ENCODE results near the gene PHF2.

PHF2 gene

DNA sequence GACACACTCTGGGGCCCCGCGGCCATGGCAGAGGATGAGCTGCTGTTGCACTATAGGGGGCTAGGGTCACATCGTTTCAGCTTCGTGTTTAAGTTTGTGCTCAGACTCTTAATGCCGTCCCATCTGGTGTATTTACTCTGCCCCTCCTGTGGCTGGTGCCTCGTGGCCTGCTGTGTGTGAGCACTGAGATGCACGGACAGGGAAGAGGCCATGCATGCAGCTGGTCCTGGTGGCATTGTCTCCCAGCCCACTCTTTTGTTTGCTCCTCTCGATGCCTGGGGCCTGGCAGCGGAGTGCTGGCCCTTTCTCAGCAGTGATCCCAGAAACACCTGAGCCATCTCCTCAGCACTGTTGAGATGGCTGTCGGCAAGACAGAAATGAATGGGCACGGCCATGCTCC lies 30.0 kb upstream of the PHF2 start:
- intact Hi-C loops (cut with DNase I; ENCODE audit: low total_unique reads), result no loop called here
- Histone ChIP-seq H3K4me1 (peaks cover 0 to 13% (median 7%) of the 10 kb centered on the region in 4 donors), H3K27ac (no peak overlapping the region), H3K36me3 (peaks cover 29 to 62% (median 48%) of the 10 kb centered on the region in 3 donors), H3K27me3 (no peaks in the 10 kb centered on the region), H3K9me3 (no peaks in the 10 kb centered on the region), H3K4me3 (no peak overlapping the region)
- no peak for DNase-seq
- TF ChIP-seq, protein P1, sequence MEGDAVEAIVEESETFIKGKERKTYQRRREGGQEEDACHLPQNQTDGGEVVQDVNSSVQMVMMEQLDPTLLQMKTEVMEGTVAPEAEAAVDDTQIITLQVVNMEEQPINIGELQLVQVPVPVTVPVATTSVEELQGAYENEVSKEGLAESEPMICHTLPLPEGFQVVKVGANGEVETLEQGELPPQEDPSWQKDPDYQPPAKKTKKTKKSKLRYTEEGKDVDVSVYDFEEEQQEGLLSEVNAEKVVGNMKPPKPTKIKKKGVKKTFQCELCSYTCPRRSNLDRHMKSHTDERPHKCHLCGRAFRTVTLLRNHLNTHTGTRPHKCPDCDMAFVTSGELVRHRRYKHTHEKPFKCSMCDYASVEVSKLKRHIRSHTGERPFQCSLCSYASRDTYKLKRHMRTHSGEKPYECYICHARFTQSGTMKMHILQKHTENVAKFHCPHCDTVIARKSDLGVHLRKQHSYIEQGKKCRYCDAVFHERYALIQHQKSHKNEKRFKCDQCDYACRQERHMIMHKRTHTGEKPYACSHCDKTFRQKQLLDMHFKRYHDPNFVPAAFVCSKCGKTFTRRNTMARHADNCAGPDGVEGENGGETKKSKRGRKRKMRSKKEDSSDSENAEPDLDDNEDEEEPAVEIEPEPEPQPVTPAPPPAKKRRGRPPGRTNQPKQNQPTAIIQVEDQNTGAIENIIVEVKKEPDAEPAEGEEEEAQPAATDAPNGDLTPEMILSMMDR (IDR thresholded peaks at IDR 0.05), result no peak

DNA sequence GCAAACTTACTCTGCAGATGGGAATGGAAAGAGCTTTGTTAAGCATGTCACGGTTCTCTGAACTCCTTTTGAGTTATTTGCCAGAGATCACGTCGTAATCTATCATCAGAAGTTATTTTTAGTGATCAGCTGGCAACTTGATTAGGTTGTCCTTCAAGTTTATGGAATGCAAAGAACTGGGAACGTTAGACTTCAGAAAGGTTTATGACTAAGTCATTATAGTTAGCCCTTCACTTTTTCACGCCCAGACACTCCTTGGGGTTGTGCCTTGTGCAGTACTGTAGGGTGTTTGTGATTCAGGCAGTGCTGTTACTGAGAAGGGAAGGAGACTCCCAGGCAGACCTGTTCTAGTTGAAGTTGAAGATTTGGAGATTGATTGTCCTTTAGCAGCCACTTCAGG lies 26.8 kb upstream of the PHF2 start:
- DNase-seq, result no peak
- Histone ChIP-seq H3K4me1 (no peaks in the 10 kb centered on the region), H3K9me3 (no peaks in the 10 kb centered on the region), H3K36me3 (peaks cover 29 to 71% (median 59%) of the 10 kb centered on the region in 3 donors), H3K27ac (no peak overlapping the region), H3K4me3 (no peak overlapping the region), H3K27me3 (no peaks in the 10 kb centered on the region)
- TF ChIP-seq, protein P1 (IDR thresholded peaks at IDR 0.05), result no peak
- intact Hi-C loops (cut with DNase I; ENCODE audit: low total_unique reads), result no loop called here

DNA sequence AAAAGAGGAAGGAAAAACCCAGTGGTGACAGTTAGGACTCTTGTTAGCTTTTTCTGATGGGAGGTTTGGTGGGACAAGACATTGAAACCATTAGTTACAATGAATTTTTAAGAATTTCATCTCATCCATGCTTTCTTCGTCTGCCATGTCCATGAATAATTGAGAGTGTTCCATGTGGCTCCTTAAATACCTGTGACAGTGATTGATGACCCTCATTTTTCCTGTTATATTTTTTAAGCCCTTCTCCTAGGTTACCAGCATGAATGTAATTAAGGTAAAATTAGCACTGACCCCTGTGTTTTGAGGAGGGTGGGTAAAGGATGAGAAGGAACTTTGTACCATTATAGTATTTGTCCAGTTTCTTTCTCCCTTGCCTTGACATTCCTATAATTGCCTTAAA lies 23.5 kb upstream of the PHF2 start:
- H3K27ac ChIP-seq, result no peak overlapping the region
- H3K36me3 ChIP-seq, result peaks cover 31 to 72% (median 63%) of the 10 kb centered on the region in 3 donors
- intact Hi-C loops (cut with DNase I; ENCODE audit: low total_unique reads), result no loop called here

DNA sequence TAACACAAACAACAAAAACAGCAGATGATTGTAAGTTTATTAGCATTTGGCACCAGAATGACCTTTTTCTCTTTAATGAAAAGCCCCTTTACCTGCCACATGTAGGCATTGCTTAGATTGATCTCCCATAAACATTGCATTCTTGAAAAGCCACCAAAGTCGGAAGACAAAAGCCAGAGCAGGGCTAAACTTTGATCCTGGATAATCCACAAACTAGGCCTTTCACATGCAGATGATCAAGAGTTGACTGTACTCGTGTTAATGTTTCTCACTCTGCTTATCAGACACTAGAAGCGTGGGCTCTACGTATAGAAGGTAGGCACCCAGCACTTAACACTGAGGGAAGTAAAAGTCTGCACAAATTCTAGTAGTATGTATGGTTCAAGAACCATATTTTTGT lies 21.0 kb upstream of the PHF2 start:
- H3K4me1 ChIP-seq, result no peaks in the 10 kb centered on the region
- H3K9me3 ChIP-seq, result no peaks in the 10 kb centered on the region
- no peaks in the 10 kb centered on the region for H3K27me3 ChIP-seq
- no peak overlapping the region for H3K27ac ChIP-seq
- intact Hi-C loops (cut with DNase I; ENCODE audit: low total_unique reads), result no loop called here
- H3K36me3 ChIP-seq, result peaks cover 50 to 86% (median 73%) of the 10 kb centered on the region in 3 donors
- TF ChIP-seq, protein P1 (IDR thresholded peaks at IDR 0.05), result no peak
- DNase-seq, result no peak
- no peak overlapping the region for H3K4me3 ChIP-seq

More for the DNA sequence above, 23.5 kb upstream of the PHF2 start:
- TF ChIP-seq, protein P1 (IDR thresholded peaks at IDR 0.05), result no peak
- no peaks in the 10 kb centered on the region for H3K4me1 ChIP-seq
- no peaks in the 10 kb centered on the region for H3K27me3 ChIP-seq
- no peaks in the 10 kb centered on the region for H3K9me3 ChIP-seq
- no peak overlapping the region for H3K4me3 ChIP-seq
- DNase-seq, result no peak

DNA sequence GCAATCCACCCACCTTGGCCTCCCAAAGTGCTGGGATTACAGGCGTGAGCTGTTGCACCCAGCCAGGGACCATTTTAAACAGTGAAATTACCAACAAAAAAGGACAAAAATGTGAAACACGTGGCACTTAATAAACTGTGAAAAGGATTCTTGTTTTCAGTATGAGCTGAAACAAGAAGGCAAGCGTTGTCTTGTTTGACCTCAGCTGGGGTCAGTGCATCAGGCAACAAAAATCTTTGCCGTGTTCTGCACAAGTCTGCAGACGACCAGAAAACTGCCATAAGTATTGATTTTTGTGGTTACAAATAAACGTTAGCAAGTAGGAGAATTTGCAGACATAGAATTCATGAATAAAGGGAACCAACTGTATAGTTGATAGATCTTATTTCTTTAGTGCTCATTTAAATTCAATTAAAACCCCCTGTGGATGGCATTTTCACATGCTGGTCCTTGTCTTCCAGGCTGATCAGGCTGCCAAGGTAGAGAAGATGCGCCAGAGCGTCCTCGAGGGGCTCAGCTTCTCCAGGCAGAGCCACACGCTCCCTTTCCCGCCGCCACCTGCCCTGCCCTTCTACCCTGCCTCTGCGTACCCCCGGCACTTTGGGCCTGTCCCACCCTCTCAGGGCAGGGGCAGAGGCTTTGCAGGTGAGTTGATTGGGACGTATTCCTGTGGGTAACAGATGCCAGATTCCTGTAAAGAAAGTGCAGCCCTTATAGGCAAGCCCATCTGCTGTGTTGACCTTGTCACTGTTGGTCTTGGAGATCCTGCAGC lies 18.8 kb upstream of the PHF2 start:
- Histone ChIP-seq H3K4me1 (no peaks in the 10 kb centered on the region), H3K4me3 (no peak overlapping the region), H3K27ac (no peak overlapping the region), H3K27me3 (no peaks in the 10 kb centered on the region), H3K36me3 (peaks cover 46 to 86% (median 68%) of the 10 kb centered on the region in 3 donors), H3K9me3 (no peaks in the 10 kb centered on the region)
- no peak for DNase-seq
- TF ChIP-seq, protein P1 (IDR thresholded peaks at IDR 0.05), result no peak
- intact Hi-C loops (cut with DNase I; ENCODE audit: low total_unique reads), result no loop called here

All from tibial artery (tissue), 4 donors.